Hematopoietic multipotent progenitor cell treated with erythropoietin and hydrocortisone succinate and interleukin-3 and kit ligand, for 8 days (in vitro differentiated cells): Measurements from ENCODE around the gene TBCEL.
"Not testable (repeated sequence)": the region's sequence is repeated elsewhere in the genome, so short reads cannot be mapped to it uniquely, and the experiment has no call there.

Experiments used
- DNase-seq: peaks from one replicate; pipeline ENCODE4 v3.0.0-alpha.2; 2015

TBCEL gene

DNA sequence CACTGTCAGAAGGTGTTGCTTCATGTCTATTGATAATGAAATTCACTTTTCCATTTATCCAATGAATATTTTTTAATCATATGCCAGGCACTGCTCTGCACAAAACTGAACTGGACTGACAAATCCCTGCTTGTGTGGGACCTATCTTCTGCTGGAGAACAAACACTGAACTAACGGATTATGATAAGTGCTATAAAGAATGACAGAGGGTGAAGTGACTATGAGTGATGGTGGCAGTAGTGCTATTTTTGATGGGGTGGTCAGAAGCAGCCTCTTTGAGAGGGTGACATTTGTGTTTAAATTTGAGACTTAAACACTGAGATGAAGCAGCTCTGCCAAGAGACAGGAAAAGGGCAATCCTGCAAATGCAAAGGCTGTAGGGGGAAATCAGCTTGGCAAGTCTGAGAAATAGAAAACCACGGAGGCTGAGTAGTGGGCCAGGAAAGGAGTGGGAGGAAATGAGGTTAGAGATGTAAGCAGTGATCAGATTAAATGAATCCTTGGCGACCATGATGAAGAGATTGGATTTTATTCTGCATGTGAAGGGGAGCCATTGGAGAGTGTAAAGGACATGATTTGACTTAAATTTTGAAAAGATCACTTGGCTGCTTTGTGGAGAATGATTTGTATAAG, 6.0 kb downstream of the TBCEL start:
- DNase-seq: no peak

DNA sequence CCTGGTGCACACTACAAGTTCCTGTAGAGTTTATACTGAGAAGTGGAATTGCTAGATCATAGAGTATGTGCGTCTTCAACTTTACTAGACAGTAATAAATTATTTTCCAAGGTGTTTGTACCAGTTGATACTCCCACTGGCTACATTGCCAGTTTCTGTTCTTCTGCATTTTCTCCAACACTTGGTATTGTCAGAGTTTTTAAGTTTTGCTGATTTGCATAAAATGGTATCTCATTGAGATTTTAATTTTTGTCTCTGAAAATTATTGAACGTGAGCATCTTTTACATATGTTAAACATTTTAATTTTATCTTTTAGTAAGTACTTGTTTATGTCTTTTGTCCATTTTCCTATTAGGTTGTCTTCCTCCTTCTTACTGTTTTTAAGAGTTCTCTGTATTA, 7.3 kb downstream of the TBCEL start:
- no peak for DNase-seq

DNA sequence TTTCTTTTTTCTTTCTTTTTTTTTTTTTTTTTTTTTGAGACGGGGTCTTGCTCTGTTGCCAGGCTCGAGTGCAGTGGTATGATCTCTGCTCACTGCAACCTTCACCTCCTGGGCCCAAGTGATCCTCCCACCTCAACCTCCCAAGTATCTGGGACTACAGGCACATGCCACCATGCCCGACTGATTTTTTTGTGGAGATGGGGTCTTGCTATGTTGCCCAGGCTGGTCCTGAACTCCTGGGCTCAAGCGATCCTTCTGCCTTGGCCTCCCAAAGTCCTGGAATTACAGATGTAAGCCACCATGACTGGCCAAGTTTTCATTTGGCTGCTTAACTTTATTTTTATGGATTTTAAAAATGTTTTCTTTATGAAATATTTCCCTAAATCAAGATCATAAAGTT, 7.7 kb downstream of the TBCEL start:
- not testable (repeated sequence) for DNase-seq

DNA sequence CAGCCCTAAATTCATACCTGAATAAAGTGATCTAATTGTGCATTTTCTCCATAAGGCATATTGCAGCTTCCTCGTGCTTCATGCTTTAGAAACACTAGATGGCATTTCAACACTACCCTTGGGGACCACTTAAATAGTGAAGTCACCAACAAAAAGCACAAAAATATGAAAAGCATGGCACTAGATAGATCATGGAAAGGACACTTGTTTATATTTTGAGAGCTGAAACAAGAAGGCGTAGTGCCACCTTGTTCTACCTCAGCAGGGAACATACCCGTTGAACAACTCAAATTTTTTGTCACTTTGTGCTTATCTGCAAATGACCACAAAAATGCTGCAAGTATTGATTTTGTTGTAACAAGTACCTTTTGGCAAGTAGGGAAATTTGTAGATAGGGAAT, 8.6 kb downstream of the TBCEL start:
- DNase-seq: peak; percentile 72

DNA sequence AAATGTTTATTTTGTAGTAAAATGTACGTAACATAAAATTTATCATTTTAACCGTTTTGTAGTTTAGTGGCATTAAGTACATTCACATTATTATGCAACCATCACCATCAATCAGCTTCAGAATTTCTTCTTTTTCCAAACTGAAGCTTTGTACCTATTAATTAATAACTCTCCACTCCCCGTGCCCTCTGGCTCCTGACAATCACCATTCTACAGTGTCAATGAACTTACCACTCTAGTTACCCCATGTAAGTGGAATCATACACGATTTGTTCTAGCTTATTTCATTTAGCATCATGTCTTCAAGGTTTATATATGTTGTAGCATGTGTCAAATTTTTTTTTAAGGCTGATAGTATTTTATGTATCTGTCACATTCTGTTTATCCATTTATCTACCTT, 9.7 kb downstream of the TBCEL start:
- no peak for DNase-seq

DNA sequence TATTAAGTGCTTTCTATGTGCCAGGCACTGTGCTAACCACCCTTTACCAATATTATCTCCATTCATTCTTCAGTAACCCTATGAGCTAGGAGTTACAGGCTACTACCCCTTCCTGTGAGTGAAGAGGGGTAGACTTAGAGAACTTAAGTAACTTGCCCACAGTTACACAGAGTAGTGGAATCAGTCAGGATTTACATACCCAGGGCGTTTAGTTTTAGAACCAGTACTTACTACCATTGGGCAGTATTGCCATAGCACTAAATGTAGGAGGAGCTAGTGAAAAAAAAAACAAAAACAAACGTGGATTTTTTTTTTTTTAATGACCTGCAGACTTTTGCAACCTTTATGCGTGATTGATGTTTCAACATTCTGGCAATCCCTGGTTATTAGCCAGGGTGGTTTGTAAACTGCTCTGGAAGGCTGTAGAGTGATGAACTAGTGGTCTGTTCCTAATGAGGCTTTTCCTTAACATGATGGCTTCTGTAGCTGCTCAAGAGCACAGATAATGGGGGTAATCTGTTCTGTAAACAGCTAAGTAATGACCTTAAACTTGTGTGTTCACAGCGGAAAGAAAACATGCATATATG, 11.4 kb downstream of the TBCEL start:
- DNase-seq: peak; percentile 10

DNA sequence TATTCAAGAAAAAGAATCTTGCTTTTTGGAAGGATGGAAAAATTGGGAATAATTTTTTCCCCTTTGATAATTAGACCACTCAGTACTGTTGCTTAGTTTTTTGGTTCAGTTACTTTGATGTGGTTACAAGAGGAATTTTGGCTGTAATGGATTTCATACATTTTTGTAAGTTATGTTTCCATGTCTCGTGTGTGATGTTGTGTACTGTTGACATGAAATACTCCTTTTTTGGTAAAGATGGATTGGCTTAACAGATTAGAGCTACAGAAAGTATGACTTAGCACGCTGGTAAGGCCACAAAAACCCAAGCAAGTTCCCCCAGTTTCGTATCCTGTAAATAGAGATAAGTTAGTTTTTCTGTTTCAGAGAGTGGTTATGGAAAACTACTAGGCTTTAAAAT, 11.9 kb downstream of the TBCEL start:
- DNase-seq: peak; percentile 67

DNA sequence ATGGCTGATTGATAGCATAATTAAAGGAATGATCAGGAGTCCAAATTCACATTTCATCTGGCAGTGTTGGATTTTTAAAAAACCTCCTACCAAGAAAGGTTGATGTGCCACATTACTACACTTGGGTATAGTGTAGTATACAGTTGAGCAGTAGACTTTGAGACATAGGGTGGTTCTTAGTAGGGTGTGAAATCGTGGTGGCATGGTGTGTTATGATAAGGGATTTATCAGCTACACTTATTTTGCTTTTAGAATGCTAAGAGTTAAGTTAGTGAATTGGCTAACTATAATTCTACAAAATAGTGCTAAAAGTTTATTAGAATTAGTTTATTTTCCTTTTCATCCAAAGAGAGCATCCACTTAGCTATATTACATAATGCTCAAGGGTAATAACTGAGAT, 13.1 kb downstream of the TBCEL start:
- peak; percentile 90 for DNase-seq

DNA sequence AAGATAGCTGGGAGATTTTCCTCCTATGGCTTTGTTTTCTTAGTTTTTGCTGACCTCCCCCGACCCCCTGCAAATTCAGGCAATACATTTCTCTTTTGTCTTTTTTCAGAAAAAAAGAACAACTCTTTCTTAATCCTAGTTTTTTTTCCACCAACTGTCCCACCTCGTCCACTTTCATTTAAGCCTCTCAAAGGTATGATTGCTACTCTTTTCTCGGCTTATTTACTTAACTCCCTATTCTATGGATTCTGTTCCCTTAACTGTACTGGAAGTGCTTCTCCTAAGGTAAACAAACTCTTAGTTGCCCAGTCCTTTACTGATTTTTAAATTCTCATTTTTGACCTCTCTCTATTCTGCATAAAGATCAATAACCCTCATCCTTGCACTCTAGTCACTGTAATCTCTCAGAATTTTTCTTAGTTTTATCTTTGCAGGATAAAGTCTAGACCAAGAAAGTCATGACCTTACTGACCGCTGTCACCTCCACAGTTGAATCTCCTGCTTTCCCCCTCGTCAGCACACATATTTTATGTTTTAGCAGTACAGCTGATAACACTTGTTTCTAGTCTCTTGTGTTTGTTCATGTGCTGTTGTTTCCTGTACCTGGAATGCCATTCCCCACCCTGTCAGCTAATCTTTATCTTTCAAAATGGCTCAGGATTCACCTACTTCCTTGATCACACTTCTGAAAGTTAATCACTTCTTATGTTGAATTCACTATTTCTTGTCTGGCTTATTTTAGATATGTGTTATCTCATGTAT, 14.9 kb downstream of the TBCEL start:
- DNase-seq: no peak

DNA sequence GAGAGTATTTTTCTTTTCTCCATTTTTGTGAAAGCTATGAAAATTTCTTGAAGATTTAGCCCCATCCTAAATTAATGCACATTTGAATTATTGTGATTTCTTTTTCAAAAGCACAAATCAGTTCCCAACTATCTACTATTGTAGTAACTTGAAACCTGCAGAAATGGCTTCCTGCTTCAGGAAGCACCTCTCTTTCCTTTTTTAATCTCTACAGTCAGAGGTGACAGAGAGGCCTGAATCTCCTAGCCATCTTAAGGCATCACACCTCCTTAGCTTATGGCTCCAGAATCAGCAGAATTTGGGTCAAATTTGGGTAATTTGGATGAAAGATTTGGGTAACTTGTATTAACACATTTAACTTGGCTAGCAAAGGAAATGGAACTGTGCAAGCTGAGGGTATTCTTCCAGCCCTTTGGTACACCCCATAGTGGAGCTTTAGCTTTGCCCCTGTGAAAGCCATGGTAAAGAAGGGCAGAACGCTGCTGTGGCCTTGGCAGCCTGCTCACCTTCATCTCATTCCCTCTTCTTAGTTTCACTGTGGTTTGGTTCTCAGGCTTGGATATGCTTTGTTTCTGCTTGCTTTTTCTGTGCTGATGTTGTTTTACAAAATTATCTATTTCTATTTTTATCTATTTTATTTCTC, 16.2 kb downstream of the TBCEL start:
- no peak for DNase-seq

DNA sequence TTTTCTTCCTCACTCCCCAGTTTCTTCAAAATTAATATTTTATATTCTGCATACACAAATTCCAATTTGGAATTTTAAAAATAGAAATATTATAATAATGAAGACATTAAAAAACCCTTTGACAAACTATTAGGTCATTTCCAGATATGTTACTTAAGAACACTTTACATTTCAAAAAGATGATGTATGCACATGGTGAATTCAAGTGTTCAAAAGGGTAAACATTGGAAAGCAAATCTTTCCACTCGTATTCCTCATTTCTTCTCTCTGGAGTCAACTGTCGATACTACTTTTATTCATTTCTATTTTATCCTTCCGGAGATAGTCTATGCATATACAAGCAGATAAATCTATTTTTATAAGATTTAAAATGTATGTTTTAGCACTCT, 16.7 kb downstream of the TBCEL start:
- DNase-seq: no peak

DNA sequence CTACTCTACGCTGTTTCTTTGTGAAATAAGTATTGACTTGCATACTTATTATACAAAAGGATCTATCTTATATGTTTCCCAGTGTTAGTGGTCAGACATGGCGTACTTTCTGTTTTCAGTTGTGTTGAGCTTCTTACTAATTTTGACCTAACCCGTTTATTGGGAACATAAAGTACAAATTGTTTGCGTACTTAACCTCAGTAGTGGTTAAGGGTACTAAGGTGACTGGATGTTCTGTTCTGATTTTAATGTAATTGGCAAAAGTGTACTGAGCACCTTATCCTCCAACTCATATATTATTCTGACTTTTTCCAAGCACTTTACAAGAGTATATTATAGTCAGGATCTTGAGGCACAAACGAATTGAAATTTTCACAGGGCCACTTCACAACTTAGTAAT, 17.2 kb downstream of the TBCEL start:
- DNase-seq: no peak

DNA sequence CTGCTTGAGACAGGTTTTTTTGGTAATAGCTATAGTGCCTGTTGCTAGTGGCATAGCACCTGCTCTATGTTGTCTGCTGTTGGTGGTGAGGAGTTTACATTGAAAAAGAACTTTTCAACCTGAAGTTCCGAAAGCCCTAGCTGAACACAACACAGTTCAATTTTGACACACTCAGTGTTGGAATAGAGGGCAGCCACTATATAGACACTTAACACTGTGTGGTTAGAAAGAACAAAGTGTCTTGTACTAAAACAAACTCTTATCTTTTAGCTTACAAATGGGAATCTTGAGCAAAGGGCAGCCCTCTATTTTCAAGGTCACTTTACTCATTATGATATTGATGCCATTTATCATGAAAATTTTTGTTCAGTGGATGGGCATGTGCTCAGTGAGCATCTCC, 18.4 kb downstream of the TBCEL start:
- DNase-seq: peak; percentile 9

DNA sequence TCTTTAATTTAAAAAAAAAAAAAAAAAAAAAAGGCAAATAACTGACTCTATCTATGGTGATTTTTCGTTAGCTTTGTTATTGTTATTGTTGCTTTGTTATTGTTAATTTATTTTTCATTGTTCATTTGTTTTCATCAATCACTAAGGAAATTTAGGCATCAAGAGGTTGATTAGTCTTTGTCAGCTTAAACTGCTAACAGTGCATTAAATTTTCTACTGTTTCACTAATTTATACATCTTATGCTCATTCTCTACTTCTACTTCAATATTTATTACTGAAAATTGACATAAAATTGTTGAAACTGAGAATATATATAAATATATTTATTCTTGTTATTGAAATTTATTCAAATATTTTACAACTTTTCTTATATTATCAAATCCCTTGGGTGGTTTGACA, 24.0 kb downstream of the TBCEL start:
- DNase-seq: no peak

DNA sequence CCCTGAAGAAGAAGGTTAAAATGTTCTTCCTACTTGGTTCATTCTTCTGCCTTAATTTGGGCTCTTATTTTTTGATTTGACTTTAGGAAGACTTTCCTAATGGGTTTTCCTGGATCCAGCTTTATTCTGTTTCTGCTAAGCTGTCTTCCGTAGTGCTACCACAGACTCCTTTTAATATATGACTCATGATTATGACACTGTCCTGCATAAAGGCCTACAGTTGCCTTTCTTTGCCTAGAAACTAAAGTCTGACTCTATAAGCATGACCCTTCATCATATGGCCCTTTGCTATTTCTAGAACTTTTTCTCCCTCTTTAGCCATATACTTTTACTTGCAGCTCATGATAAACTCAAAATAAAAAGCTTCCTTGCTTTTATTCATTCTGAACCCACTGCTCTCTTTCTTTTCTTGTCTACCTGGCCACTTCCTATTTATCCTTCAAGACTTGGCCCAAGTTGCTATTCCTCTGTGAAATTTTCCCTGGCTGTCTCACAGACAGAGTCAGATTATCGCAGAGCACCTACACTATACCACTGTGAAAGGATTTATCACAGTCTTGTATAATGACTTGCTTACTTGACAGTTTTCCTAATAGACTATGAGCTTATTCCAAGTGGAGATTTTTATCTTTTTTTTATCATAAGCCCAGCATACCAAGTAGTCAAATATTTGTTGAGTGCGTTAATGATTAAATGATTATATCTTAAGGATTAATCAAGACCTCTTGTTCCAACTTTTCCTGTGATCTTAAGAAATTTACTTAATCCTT, 24.7 kb downstream of the TBCEL start:
- DNase-seq: no peak

DNA sequence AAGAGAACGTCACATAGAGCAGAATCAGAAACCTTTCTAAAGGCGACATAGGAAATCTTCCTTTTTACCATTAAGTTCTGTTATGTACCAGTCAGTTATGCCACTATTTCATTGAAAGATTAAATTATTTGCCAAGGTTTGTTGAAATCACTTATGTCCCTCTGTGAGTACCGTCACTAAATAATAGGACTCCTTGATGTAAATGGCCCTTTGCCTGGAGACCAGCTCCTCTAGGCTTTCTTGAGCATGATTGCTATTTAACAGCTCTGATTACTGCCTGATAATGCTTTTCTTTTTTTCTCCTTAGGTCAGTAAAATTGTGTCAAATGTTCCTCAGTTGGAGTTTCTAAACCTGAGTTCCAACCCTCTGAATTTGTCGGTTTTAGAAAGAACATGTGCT, 29.3 kb downstream of the TBCEL start:
- no peak for DNase-seq

DNA sequence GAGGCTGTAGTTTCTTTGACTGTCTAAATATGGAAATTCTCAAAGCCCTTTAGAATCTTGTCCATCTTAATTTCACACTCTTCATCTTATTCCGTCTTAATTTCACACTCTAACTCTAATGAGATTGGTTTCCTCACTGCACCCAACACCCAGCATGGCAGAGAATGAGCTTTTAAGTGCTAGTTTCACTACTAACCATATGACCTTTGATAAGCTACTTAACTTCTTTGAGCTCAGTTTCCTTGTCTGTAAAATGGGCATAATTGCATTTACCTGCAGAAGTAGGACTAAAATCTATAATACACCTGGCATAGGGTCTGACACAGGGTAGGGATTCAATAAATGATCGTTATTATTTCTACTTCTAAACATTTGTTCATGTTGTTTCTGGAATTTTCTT, 30.4 kb downstream of the TBCEL start:
- no peak for DNase-seq

DNA sequence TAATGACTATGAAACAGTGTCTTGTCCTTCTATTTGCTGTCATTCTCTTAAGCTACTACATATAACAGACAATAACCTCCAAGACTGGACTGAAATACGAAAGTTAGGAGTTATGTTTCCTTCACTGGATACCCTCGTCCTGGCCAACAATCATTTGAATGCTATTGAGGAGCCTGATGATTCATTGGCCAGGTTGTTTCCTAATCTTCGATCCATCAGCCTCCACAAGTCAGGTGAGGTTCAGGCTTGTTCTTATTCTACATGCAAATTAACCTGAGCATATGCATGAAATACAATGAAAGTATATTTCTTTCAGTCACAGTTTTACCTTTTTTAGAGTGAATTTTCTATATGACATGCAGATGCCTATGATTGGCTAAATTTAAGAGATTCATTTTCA, 31.2 kb downstream of the TBCEL start:
- no peak for DNase-seq

DNA sequence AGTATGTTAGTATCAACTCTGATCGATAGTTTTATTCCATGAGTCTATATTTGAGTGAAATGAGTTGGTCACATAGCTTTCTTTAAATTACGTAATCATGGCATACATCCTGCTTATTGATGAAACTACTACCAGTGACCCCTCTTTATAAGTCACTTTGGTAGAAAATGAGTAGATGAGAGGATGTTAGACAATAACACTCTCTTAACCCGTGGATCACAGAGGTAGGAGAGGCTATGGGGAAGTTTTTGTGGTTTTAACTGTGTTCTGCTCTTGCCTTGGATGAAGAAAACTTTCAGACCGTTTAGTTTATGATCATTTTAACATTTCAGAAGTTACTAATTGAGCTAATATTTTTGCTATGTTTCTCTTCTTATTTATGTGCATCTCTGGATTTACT, 34.0 kb downstream of the TBCEL start:
- DNase-seq: no peak

DNA sequence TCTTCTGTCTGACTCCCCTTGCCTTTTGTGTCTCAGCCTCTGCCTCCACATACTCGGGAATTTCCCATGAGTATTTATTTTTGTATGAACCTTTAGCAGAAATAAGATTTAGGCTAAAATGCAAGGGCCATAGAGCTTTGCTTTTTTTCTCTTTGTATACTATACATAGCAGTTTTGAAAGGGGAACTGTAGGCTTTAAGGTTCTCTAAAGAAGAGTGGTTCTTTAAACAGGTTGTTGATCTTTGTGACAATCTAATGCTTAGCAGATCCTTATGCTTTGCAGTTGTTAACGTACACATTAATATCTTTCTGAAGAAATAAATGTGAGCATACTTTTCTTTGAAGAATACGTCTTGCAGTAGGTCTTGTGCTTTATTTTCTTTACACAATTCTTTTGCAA, 35.0 kb downstream of the TBCEL start:
- DNase-seq: no peak

DNA sequence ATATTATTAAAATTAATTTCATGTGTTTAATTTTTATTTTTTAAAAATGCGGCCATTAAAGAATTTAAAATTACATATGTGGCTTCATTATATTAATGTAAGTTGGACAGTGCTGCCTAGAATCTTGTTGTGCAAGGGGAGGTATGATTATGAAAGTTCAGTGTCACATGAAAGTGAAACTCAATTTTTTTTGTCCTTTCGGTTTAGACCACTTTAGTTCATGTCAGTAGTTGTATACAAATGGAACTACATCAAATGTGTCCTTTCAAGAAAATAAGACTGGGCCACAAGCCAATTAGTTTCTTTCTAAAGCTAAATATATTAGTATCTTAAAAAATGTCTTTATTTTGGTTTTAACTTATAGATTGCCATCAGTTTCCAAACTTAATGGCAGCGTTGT, 35.7 kb downstream of the TBCEL start:
- DNase-seq: no peak

DNA sequence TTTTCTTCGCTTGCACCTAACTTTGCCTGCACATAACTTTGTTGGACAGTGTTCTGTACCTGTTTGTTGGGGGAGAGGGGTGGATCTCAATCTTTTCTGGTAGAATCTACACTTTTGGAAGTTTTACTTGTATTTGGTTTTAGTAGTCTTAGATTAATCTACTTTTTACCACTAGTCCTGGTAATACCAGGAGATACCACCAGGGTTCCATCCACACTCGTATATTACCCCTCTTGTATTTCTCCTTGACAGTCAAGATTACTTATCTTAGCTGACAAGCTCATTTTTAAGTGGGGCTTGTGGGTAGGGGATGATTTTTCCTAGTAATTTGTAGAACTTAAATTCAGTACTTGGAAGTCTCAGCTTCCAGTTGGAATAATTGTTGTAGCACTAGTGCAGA, 39.8 kb downstream of the TBCEL start:
- DNase-seq: peak; percentile 48

DNA sequence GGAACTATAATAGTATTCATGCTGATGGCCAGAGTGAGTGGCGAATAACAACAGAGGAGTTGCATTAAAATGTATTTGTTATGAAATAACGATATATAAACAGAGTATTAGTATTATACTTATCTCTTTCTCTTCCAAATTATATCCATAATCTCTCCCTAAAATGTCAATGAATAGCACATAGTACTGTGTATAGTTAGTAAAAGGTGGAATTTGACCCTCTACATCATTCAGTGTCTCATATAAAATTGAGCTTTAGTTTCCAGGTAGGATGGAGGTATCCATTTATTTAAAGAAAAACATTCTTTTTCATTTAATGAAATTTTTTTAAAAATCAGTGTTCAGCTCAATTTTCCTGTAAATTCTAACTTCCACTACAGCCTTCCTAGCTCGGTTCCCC, 42.7 kb downstream of the TBCEL start:
- no peak for DNase-seq
